ENCODE measurements around the gene EQTN. TPM values are rescaled to one million over a fixed set of nuclear protein-coding genes. Genes with fewer than 3 reads are reported as not detected.

Gene EQTN
- total and polyA plus RNA-seq, 2 of the 13 experiments (the other 11 are each of a cell fraction or from before 2014, with no cell fraction given), result not detected

DNA sequence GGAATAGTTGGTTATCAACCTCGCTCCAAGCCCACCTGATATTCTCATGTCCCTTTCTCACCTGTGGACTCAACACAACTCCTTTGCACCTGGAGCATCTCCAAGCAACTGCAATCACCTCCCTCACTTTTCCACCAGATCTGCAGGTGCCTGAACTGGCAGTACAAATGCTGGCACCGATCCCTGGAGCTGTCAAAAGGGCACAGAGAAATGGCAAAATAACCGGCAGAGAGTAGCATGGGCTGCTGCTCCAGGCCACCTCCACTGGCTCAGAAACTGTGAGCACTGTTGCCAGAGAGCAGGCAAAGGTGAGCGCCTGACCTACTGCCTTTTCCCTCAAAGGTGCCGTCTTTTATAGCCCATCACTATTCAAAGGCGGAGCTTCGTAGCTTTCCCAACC is 14.7 kb downstream of the EQTN start:
- Histone ChIP-seq H3K9me3 (ENCODE audit: low read length) (no peaks in the 10 kb centered on the region), H3K27ac (ENCODE audit: extremely low read length, insufficient read depth, low read length) (no peak overlapping the region), H2AFZ (ENCODE audit: low read length) (no peak overlapping the region), H3K27me3 (ENCODE audit: control insufficient read depth in 1 of 2, insufficient read depth in 2 of 2, low read length in 2 of 2) (peaks cover 1 to 21% of the 10 kb centered on the region in 2 experiments; a peak in 2 of 5 replicates), H3K4me1 (ENCODE audit: insufficient read depth, low read length) (no peaks in the 10 kb centered on the region), H3K4me2 (ENCODE audit: low read depth, low read length) (no peak overlapping the region), H3K9ac (ENCODE audit: insufficient read depth, low read depth, low read length) (no peak overlapping the region), H3K79me2 (ENCODE audit: insufficient read depth, low read length) (no peaks in the 10 kb centered on the region), H4K20me1 (ENCODE audit: insufficient read depth, low read length) (no peaks in the 10 kb centered on the region), H3K4me3 (replicated peaks in 1 of 3; ENCODE audit: insufficient read depth in 1 of 3, low read depth in 2 of 3, low read length in 3 of 3) (no peak overlapping the region), H3K36me3 (replicated peaks in 1 of 2; ENCODE audit: control insufficient read depth in 1 of 2, insufficient read depth in 2 of 2, low read length in 2 of 2) (no peaks in the 10 kb centered on the region)
- no peak for ATAC-seq
- no TSS peak for BruUV-seq (replicated peaks)
- DNase-seq (ENCODE audit: low spot score), result no peak
- TF ChIP-seq NCOR1 (IDR thresholded peaks at IDR 0.05; ENCODE audit: borderline replicate concordance, low read length), result no peak
- TF ChIP-seq HDAC2 (CRISPR knock-in tag; IDR thresholded peaks at IDR 0.05), result no peak
- TF ChIP-seq, protein P1, sequence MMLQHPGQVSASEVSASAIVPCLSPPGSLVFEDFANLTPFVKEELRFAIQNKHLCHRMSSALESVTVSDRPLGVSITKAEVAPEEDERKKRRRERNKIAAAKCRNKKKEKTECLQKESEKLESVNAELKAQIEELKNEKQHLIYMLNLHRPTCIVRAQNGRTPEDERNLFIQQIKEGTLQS (CRISPR knock-in tag; IDR thresholded peaks at IDR 0.05), result no peak
- TF ChIP-seq DNMT1 (CRISPR knock-in tag; IDR thresholded peaks at IDR 0.05), result no peak
- TF ChIP-seq KLF12 (CRISPR knock-in tag; IDR thresholded peaks at IDR 0.05; ENCODE audit: borderline replicate concordance), result no peak
- no peak for TF ChIP-seq ZSCAN22 (CRISPR knock-in tag; IDR thresholded peaks at IDR 0.05)
- WGBS (ENCODE audit: low lambda C conversion rate), result 9% methylated on average over 7 of the region's 7 CpGs
- ChIA-PET CTCF (ENCODE audit: low intra/inter-chr PET ratio, low total read pairs) (no interaction called here), POLR2A (no interaction called here)
- no peak for FAIRE-seq
- intact Hi-C loops (cut with micrococcal nuclease; ENCODE audit: unreplicated experiment), result no loop called here
- in situ Hi-C loops (cut with HindIII; ENCODE audit: extremely low pct_ligation_motif_present, low pct_unique_long_range_greater_than_20kb), result no loop called here

DNA sequence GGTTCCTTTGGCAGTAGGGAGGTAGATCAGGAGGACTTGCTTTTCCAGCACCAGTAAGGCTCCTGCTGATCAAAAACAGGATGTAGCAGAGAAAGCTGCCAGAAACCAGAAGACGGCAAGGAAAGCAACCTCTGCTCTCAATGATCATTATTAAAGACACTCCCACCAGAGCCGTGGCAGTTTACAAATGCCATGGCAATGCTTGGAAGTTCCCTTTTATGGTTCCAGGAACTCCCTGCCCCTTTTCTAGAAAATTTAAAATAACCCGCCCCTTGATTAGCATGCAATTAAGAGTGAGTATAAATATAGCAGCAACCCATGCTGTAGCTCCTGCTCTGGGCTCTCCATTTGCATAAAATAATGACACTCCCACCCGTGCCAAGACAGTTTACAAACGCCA is 16.1 kb downstream of the EQTN start:
- Histone ChIP-seq H3K36me3 (replicated peaks in 1 of 2; ENCODE audit: control insufficient read depth in 1 of 2, insufficient read depth in 2 of 2, low read length in 2 of 2) (no peaks in the 10 kb centered on the region), H3K4me2 (ENCODE audit: low read depth, low read length) (no peak overlapping the region), H3K27me3 (ENCODE audit: control insufficient read depth in 1 of 2, insufficient read depth in 2 of 2, low read length in 2 of 2) (peaks cover 1 to 21% of the 10 kb centered on the region in 2 experiments; a peak in 2 of 5 replicates), H3K9ac (ENCODE audit: insufficient read depth, low read depth, low read length) (no peak overlapping the region), H3K4me3 (replicated peaks in 1 of 3; ENCODE audit: insufficient read depth in 1 of 3, low read depth in 2 of 3, low read length in 3 of 3) (no peak overlapping the region), H3K79me2 (ENCODE audit: insufficient read depth, low read length) (no peaks in the 10 kb centered on the region), H2AFZ (ENCODE audit: low read length) (no peak overlapping the region), H3K27ac (ENCODE audit: extremely low read length, insufficient read depth, low read length) (no peak overlapping the region), H3K9me3 (ENCODE audit: low read length) (no peaks in the 10 kb centered on the region), H4K20me1 (ENCODE audit: insufficient read depth, low read length) (no peaks in the 10 kb centered on the region), H3K4me1 (ENCODE audit: insufficient read depth, low read length) (peaks cover 5% of the 10 kb centered on the region; the same call in 1 of the 2 replicates)
- in situ Hi-C loops (cut with HindIII; ENCODE audit: extremely low pct_ligation_motif_present, low pct_unique_long_range_greater_than_20kb), result no loop called here
- ChIA-PET POLR2A (no interaction called here), CTCF (ENCODE audit: low intra/inter-chr PET ratio, low total read pairs) (no interaction called here)
- intact Hi-C loops (cut with micrococcal nuclease; ENCODE audit: unreplicated experiment), result no loop called here
- FAIRE-seq (no peak), ATAC-seq (no peak), DNase-seq (ENCODE audit: low spot score) (no peak)
- no TSS peak for BruUV-seq (replicated peaks)
- 3% methylated on average over 5 of the region's 5 CpGs for whole genome bisulfite sequencing (ENCODE audit: low lambda C conversion rate)
- TF ChIP-seq NFE2L2 (IDR thresholded peaks at IDR 0.05; ENCODE audit: low read length), result no peak
- no peak for TF ChIP-seq ZNF678 (CRISPR knock-in tag; IDR thresholded peaks at IDR 0.05)
- no peak for TF ChIP-seq ZNF446 (CRISPR knock-in tag; IDR thresholded peaks at IDR 0.05)
- TF ChIP-seq, protein P2, sequence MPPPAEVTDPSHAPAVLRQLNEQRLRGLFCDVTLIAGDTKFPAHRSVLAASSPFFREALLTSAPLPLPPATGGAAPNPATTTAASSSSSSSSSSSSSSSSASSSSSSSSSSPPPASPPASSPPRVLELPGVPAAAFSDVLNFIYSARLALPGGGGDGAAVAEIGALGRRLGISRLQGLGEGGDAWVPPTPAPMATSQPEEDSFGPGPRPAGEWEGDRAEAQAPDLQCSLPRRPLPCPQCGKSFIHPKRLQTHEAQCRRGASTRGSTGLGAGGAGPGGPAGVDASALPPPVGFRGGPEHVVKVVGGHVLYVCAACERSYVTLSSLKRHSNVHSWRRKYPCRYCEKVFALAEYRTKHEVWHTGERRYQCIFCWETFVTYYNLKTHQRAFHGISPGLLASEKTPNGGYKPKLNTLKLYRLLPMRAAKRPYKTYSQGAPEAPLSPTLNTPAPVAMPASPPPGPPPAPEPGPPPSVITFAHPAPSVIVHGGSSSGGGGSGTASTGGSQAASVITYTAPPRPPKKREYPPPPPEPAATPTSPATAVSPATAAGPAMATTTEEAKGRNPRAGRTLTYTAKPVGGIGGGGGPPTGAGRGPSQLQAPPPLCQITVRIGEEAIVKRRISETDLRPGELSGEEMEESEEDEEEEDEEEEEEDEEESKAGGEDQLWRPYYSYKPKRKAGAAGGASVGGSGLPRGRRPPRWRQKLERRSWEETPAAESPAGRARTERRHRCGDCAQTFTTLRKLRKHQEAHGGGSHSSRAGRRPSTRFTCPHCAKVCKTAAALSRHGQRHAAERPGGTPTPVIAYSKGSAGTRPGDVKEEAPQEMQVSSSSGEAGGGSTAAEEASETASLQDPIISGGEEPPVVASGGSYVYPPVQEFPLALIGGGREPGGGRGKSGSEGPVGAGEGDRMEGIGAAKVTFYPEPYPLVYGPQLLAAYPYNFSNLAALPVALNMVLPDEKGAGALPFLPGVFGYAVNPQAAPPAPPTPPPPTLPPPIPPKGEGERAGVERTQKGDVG (CRISPR knock-in tag; IDR thresholded peaks at IDR 0.05; ENCODE audit: borderline replicate concordance), result no peak
- TF ChIP-seq, protein P3, sequence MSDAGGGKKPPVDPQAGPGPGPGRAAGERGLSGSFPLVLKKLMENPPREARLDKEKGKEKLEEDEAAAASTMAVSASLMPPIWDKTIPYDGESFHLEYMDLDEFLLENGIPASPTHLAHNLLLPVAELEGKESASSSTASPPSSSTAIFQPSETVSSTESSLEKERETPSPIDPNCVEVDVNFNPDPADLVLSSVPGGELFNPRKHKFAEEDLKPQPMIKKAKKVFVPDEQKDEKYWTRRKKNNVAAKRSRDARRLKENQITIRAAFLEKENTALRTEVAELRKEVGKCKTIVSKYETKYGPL (CRISPR knock-in tag; IDR thresholded peaks at IDR 0.05), result no peak
- TF ChIP-seq KLF12 (CRISPR knock-in tag; IDR thresholded peaks at IDR 0.05; ENCODE audit: borderline replicate concordance), result no peak
- TF ChIP-seq, protein P4, sequence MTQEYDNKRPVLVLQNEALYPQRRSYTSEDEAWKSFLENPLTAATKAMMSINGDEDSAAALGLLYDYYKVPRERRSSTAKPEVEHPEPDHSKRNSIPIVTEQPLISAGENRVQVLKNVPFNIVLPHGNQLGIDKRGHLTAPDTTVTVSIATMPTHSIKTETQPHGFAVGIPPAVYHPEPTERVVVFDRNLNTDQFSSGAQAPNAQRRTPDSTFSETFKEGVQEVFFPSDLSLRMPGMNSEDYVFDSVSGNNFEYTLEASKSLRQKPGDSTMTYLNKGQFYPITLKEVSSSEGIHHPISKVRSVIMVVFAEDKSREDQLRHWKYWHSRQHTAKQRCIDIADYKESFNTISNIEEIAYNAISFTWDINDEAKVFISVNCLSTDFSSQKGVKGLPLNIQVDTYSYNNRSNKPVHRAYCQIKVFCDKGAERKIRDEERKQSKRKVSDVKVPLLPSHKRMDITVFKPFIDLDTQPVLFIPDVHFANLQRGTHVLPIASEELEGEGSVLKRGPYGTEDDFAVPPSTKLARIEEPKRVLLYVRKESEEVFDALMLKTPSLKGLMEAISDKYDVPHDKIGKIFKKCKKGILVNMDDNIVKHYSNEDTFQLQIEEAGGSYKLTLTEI (CRISPR knock-in tag; conservative IDR thresholded peaks at IDR 0.05), result no peak

Measured in HepG2 (cell line).